H1 (cell line): ENCODE results near the gene ARRDC2.

Experiments
- EZH2 ChIP-seq: fragments of 200-600 bp; sonication (generic); IDR thresholded peaks from 2 replicates; pipeline ENCODE4 v1.7.1; 2012; ENCODE audit warnings: low read depth, mild to moderate bottlenecking, moderate library complexity, low read length, inconsistent platforms; ENCODE audit not compliant: severe bottlenecking
- FOSL1 ChIP-seq: IDR thresholded peaks from 2 replicates; pipeline ENCODE4 v1.6.1; 2011; ENCODE audit warnings: mild to moderate bottlenecking, low read depth, low read length, moderate library complexity; ENCODE audit not compliant: insufficient read depth
- GABPA ChIP-seq: IDR thresholded peaks from 2 replicates; pipeline ENCODE4 v1.6.1; 2011; ENCODE audit warnings: mild to moderate bottlenecking, low read length, moderate library complexity, borderline replicate concordance; ENCODE audit not compliant: insufficient read depth
- POLR2A ChIP-seq, 2 experiments: IDR thresholded peaks; 1 replicate in 1 of 2; 2 replicates in 1 of 2; pipeline ENCODE4 v1.6.1; 2011; ENCODE audit warnings: low read depth in 2 of 2, low read length in 2 of 2, mild to moderate bottlenecking in 2 of 2; ENCODE audit errors: control extremely low read depth in 1 of 2
- RFX5 ChIP-seq: IDR thresholded peaks from 2 replicates; pipeline ENCODE4 v1.6.1; 2011; ENCODE audit warnings: low read depth, low read length, improper control_type of control experiment, borderline replicate concordance
- SIN3A ChIP-seq, 2 experiments: IDR thresholded peaks in 1 of 2; conservative IDR thresholded peaks in 1 of 2; 2 replicates each; pipeline ENCODE4 v1.6.1; 2011 to 2012; ENCODE audit warnings: low read length in 2 of 2, improper control_type of control experiment in 1 of 2, low read depth in 1 of 2, mild to moderate bottlenecking in 1 of 2
- SP1 ChIP-seq: IDR thresholded peaks from 2 replicates; pipeline ENCODE4 v1.6.1; 2011; ENCODE audit warnings: low read depth, low read length
- TAF1 ChIP-seq: IDR thresholded peaks from 2 replicates; pipeline ENCODE4 v1.6.1; 2011; ENCODE audit warnings: mild to moderate bottlenecking, low read depth, low read length
- TF ChIP-seq, protein P1 (sequence below), 3 experiments: IDR thresholded peaks; 1 replicate in 2 of 3; 2 replicates in 1 of 3; pipeline versions ENCODE4 v1.5.1 to v1.6.1; 2011; ENCODE audit warnings: low read length in 3 of 3, mild to moderate bottlenecking in 3 of 3, inconsistent platforms in 2 of 3, low read depth in 1 of 3, moderate library complexity in 1 of 3; ENCODE audit not compliant: insufficient read depth in 1 of 3; ENCODE audit errors: control extremely low read depth in 1 of 3
- TF ChIP-seq, protein P2 (sequence below): IDR thresholded peaks from 2 replicates; pipeline ENCODE4 v1.6.1; 2011; ENCODE audit warnings: low read length, improper control_type of control experiment

- TF ChIP-seq EZH2, result no peak
- TF ChIP-seq, protein P1, sequence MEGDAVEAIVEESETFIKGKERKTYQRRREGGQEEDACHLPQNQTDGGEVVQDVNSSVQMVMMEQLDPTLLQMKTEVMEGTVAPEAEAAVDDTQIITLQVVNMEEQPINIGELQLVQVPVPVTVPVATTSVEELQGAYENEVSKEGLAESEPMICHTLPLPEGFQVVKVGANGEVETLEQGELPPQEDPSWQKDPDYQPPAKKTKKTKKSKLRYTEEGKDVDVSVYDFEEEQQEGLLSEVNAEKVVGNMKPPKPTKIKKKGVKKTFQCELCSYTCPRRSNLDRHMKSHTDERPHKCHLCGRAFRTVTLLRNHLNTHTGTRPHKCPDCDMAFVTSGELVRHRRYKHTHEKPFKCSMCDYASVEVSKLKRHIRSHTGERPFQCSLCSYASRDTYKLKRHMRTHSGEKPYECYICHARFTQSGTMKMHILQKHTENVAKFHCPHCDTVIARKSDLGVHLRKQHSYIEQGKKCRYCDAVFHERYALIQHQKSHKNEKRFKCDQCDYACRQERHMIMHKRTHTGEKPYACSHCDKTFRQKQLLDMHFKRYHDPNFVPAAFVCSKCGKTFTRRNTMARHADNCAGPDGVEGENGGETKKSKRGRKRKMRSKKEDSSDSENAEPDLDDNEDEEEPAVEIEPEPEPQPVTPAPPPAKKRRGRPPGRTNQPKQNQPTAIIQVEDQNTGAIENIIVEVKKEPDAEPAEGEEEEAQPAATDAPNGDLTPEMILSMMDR (IDR thresholded peaks at IDR 0.05; ENCODE audit: control extremely low read depth in 1 of 3, insufficient read depth in 1 of 3, low read depth in 1 of 3, low read length in 3 of 3), result no peak
- peak; percentile 62 for TF ChIP-seq TAF1
- peak in 1 of 2 experiments; percentile 63; a peak in 1 of 3 replicates for TF ChIP-seq POLR2A (IDR thresholded peaks at IDR 0.05; ENCODE audit: control extremely low read depth in 1 of 2, low read depth in 2 of 2, low read length in 2 of 2)
- no peak for TF ChIP-seq FOSL1
- TF ChIP-seq SIN3A (conservative IDR thresholded peaks at IDR 0.05 in 1 of 2, IDR thresholded peaks at IDR 0.05 in 1 of 2; ENCODE audit: low read depth in 1 of 2, low read length in 2 of 2), result no peak
- no peak for TF ChIP-seq RFX5
- peak; percentile 63; the same call in 1 of the 2 replicates for TF ChIP-seq GABPA
- TF ChIP-seq SP1, result 0 out of 2 replicates have a peak, but pooled peaks have one; percentile 54
- TF ChIP-seq, protein P2, sequence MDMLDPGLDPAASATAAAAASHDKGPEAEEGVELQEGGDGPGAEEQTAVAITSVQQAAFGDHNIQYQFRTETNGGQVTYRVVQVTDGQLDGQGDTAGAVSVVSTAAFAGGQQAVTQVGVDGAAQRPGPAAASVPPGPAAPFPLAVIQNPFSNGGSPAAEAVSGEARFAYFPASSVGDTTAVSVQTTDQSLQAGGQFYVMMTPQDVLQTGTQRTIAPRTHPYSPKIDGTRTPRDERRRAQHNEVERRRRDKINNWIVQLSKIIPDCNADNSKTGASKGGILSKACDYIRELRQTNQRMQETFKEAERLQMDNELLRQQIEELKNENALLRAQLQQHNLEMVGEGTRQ, result no peak
Measured at GRCh38 chr19:18007917-18008673, at the start of gene ARRDC2.
